C4-2B (cell line): Measurements from ENCODE around the gene PTPA.

Experiments used
- H3K27ac ChIP-seq: fragments of 450-650 bp; 2 replicates; pipeline ENCODE4 v1.5.1; 2017
- ZFX ChIP-seq: fragments of 450-650 bp; IDR thresholded peaks from 2 replicates; pipeline ENCODE4 v1.6.1; 2017
- TF ChIP-seq, protein P1 (sequence below): fragments of 450-650 bp; conservative IDR thresholded peaks from 2 replicates; pipeline ENCODE4 v1.5.1; 2017; ENCODE audit warnings: mild to moderate bottlenecking

Gene PTPA

GRCh38 chr9:129177791-129178567 lies 66.8 kb downstream of the PTPA start, which contains the start of gene IER5L:
Gene IER5L (minus strand): TSS chr9:129178261. CDS start chr9:129178052, 209 bp downstream.
- peak within 1 kb of the TSS; percentile 75 for H3K27ac ChIP-seq
- TF ChIP-seq, protein P1, sequence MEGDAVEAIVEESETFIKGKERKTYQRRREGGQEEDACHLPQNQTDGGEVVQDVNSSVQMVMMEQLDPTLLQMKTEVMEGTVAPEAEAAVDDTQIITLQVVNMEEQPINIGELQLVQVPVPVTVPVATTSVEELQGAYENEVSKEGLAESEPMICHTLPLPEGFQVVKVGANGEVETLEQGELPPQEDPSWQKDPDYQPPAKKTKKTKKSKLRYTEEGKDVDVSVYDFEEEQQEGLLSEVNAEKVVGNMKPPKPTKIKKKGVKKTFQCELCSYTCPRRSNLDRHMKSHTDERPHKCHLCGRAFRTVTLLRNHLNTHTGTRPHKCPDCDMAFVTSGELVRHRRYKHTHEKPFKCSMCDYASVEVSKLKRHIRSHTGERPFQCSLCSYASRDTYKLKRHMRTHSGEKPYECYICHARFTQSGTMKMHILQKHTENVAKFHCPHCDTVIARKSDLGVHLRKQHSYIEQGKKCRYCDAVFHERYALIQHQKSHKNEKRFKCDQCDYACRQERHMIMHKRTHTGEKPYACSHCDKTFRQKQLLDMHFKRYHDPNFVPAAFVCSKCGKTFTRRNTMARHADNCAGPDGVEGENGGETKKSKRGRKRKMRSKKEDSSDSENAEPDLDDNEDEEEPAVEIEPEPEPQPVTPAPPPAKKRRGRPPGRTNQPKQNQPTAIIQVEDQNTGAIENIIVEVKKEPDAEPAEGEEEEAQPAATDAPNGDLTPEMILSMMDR: 0 out of 2 replicates have a peak, but pooled peaks have one; percentile 14
- TF ChIP-seq ZFX: peak; percentile 49; the same call in 1 of the 2 replicates

GRCh38 chr9:129178568-129179382 lies 67.6 kb downstream of the PTPA start:
- H3K27ac ChIP-seq: peak overlapping the region; percentile 64
- TF ChIP-seq, protein P1: no peak
- no peak; the same call in 1 of the 2 replicates for TF ChIP-seq ZFX

GRCh38 chr9:129181246-129181645 lies 70.0 kb downstream of the PTPA start:
- TF ChIP-seq, protein P1: no peak
- TF ChIP-seq ZFX: no peak
- no peak overlapping the region for H3K27ac ChIP-seq

GRCh38 chr9:129182122-129182521 lies 70.9 kb downstream of the PTPA start:
- no peak for TF ChIP-seq ZFX
- TF ChIP-seq, protein P1: no peak

GRCh38 chr9:129182625-129183494 lies 71.6 kb downstream of the PTPA start:
- H3K27ac ChIP-seq: no peak overlapping the region
- TF ChIP-seq, protein P1: no peak; the same call in 1 of the 2 replicates
- TF ChIP-seq ZFX: no peak

More at GRCh38 chr9:129182122-129182521, 70.9 kb downstream of the PTPA start:
- no peak overlapping the region for H3K27ac ChIP-seq

DNA sequence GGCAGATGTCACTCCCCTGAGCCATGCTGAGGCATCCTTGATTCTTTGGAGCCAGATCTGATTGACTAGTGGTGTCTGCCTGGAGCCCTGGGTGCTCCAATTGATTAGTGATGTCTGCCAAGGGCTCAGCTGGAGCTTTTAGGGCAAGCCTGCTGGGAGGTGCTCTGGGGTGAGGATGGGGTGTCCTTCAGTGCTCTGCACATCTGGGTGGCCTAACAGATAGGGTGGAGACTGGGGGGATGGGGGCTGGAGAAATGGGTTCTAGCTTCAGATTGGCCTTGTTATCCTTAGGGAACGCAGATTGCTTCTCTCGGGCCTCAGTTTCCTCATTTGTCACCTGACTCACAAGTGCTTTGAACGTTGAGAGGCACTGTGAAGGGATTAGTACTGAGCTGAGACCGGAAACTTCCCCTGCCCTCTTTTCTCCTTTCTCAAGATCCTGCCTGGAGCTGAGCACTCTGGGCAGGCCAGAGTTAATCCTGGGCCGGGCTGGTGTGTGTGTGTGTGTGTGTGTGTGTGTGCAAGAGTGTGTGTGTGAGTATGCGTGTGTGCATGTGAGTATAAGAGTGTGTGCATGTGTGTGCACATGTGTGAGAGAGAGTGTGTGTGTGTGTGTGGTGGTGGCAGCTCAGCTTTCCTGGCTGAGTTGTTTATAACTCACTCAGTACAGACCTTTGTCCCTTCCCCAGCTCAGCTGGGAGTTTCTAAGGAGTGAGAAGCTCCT lies 72.4 kb downstream of the PTPA start:
- no peak overlapping the region for H3K27ac ChIP-seq
- TF ChIP-seq, protein P1: no peak
- no peak for TF ChIP-seq ZFX
